HepG2 (cell line): ENCODE results near the gene ELP5. TPM values are rescaled to one million over a fixed set of nuclear protein-coding genes. Genes with fewer than 3 reads are reported as not detected.

ENCODE experiments used
- BCL3 ChIP-seq: sonication (generic); formaldehyde crosslinking; IDR thresholded peaks from 2 replicates; pipeline ENCODE4 v1.5.1; 2020; ENCODE audit warnings: mild to moderate bottlenecking, missing genetic modification reagents, moderate library complexity
- CREB3 ChIP-seq: sonication (generic); formaldehyde crosslinking; IDR thresholded peaks from 2 replicates; pipeline ENCODE4 v1.5.0; 2020; ENCODE audit warnings: missing genetic modification reagents
- E2F1 ChIP-seq: sonication (generic); formaldehyde crosslinking; IDR thresholded peaks from 2 replicates; pipeline ENCODE4 v1.5.0; 2020; ENCODE audit warnings: missing genetic modification reagents
- IRF2 ChIP-seq: IDR thresholded peaks from 2 replicates; pipeline ENCODE4 v1.6.1; 2018; ENCODE audit warnings: missing genetic modification reagents, missing compliant biosample characterization
- MIER3 ChIP-seq: IDR thresholded peaks from 2 replicates; pipeline ENCODE4 v1.6.1; 2016; ENCODE audit warnings: missing compliant biosample characterization, borderline replicate concordance
- MXD3 ChIP-seq: IDR thresholded peaks from 2 replicates; pipeline ENCODE4 v1.6.1; 2016; ENCODE audit warnings: mild to moderate bottlenecking, missing biosample characterization, missing genetic modification reagents
- MXI1 ChIP-seq: IDR thresholded peaks from 3 replicates; pipeline ENCODE4 v1.6.1; 2012; ENCODE audit warnings: low read depth, low read length, inconsistent platforms, borderline replicate concordance
- MYPOP ChIP-seq: sonication (generic); formaldehyde crosslinking; IDR thresholded peaks from 2 replicates; pipeline ENCODE4 v1.8.1; 2023; ENCODE audit warnings: mild to moderate bottlenecking, moderate library complexity, missing genetic modification reagents
- RARA ChIP-seq: IDR thresholded peaks from 2 replicates; pipeline ENCODE4 v1.6.1; 2016; ENCODE audit warnings: missing genetic modification reagents, missing compliant biosample characterization
- ZBED4 ChIP-seq: sonication (generic); formaldehyde crosslinking; IDR thresholded peaks from 2 replicates; pipeline ENCODE4 v1.4.0; 2020; ENCODE audit warnings: missing genetic modification reagents, borderline replicate concordance
- ZNF142 ChIP-seq: sonication (generic); formaldehyde crosslinking; IDR thresholded peaks from 2 replicates; pipeline ENCODE4 v1.4.0; 2020; ENCODE audit warnings: missing genetic modification reagents
- ZNF737 ChIP-seq: sonication (generic); formaldehyde crosslinking; IDR thresholded peaks from 2 replicates; pipeline ENCODE4 v1.5.0; 2020; ENCODE audit warnings: missing genetic modification reagents, mild to moderate bottlenecking, borderline replicate concordance
- polyA plus RNA-seq, 8 experiments: library from polyadenylated mRNA; depleted of rRNA in 3 of 8; stranded (reverse) in 7 of 8; unstranded in 1 of 8; fragments of >200 nt; fragmentation: Illumina TruSeq in 4 of 8; extraction: Trizol in 4 of 8; gene quantifications; 2 replicates each; pipeline versions ENCODE4 v1.2.1 to v1.2.3, GENCODE V29; 2011 to 2016; ENCODE audit warnings: low read depth in 4 of 8, missing spikeins in 1 of 8, mixed read lengths in 1 of 8; ENCODE audit not compliant: insufficient read depth in 1 of 8
- total RNA-seq, 5 experiments: library from RNA; depleted of rRNA; stranded (reverse); fragments of >200 nt; fragmentation: Illumina TruSeq; extraction: Trizol; gene quantifications; 2 replicates each; pipeline ENCODE4 v1.2.3, GENCODE V29; 2016; ENCODE audit warnings: low read depth in 1 of 5

The ELP5 gene
- total and polyA plus RNA-seq, 2 of the 13 experiments (the other 11 are each of a cell fraction or from before 2014, with no cell fraction given): 67.6 to 69.8 TPM

GRCh38 chr17:7241783-7242716 lies 10.0 kb upstream of the ELP5 start, which contains the start of gene GABARAP (continued):
- TF ChIP-seq ZBED4 (CRISPR knock-in tag) (no peak), E2F1 (CRISPR knock-in tag) (no peak; the same call in 1 of the 2 replicates), RARA (CRISPR knock-in tag) (no peak), BCL3 (no peak), MXI1 (no peak), MIER3 (CRISPR knock-in tag) (no peak), MYPOP (no peak; the same call in none of the 2 replicates), IRF2 (CRISPR knock-in tag) (no peak), MXD3 (no peak; the same call in 1 of the 2 replicates), ZNF737 (CRISPR knock-in tag) (no peak), CREB3 (CRISPR knock-in tag) (no peak), ZNF142 (CRISPR knock-in tag) (no peak)
